SJSA1 (cell line): ENCODE data around the gene SETD3. TPM values are rescaled to one million over a fixed set of nuclear protein-coding genes. Genes with fewer than 3 reads are reported as not detected.

ENCODE experiments used
- DNase-seq, 2 experiments: peaks; one replicate each; pipeline ENCODE4 v3.0.0-alpha.2; 2015 to 2020; ENCODE audit warnings: low spot score in 2 of 2, low read depth in 1 of 2
- H3K27ac ChIP-seq: fragments of 250-450 bp; sonication (Bioruptor Pico); 2 replicates; pipeline ENCODE4 v1.5.1; 2020; ENCODE audit warnings: mild to moderate bottlenecking, moderate library complexity
- H3K27me3 ChIP-seq: fragments of 250-450 bp; sonication (Bioruptor Pico); replicated peaks from 2 replicates; pipeline ENCODE4 v1.5.1; 2020; ENCODE audit warnings: mild to moderate bottlenecking, moderate library complexity
- H3K36me3 ChIP-seq: fragments of 250-450 bp; sonication (Bioruptor Pico); 2 replicates; pipeline ENCODE4 v1.5.1; 2020; ENCODE audit warnings: mild to moderate bottlenecking
- H3K4me1 ChIP-seq: fragments of 250-450 bp; sonication (Bioruptor Pico); replicated peaks from 2 replicates; pipeline ENCODE4 v1.6.1; 2021; ENCODE audit warnings: mild to moderate bottlenecking
- H3K4me3 ChIP-seq: fragments of 250-450 bp; sonication (Bioruptor Pico); 2 replicates; pipeline ENCODE4 v1.5.1; 2020; ENCODE audit warnings: mild to moderate bottlenecking
- H3K9me3 ChIP-seq: fragments of 250-450 bp; sonication (Bioruptor Pico); replicated peaks from 2 replicates; pipeline ENCODE4 v1.5.1; 2020; ENCODE audit warnings: mild to moderate bottlenecking
- total RNA-seq: library from RNA; depleted of rRNA; stranded (reverse); fragments of >200 nt; shearing (Covaris generic); gene quantifications from 2 replicates; pipeline ENCODE4 v1.2.3, GENCODE V29; 2014

The SETD3 gene
- total RNA-seq, 1 experiment from 2014 or later = 71.0 TPM

DNA sequence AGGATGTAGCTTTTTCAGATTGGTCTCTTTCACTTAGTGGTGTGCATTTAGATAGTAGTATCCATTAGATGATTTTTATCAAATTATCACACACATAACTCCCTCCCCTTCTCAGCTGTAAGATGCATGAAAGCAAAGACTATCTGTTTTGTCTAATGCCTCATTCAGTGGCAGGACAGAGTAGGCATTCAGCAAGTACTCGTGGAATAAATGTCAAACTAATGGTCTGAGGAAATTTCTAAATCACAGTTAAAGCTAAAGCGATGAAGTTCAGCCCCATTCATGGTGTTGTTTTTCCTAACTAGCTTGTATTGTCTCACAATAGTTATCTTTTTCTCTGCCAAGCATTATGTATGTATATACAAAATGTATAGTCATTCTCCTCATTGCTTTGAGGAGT, 16.7 kb upstream of the SETD3 start:
- Histone ChIP-seq H3K4me1 (no peaks in the 10 kb centered on the region), H3K9me3 (no peaks in the 10 kb centered on the region), H3K27me3 (no peaks in the 10 kb centered on the region), H3K36me3 (peaks cover 81% of the 10 kb centered on the region), H3K27ac (no peak overlapping the region), H3K4me3 (no peak overlapping the region)
- no peak for DNase-seq

DNA sequence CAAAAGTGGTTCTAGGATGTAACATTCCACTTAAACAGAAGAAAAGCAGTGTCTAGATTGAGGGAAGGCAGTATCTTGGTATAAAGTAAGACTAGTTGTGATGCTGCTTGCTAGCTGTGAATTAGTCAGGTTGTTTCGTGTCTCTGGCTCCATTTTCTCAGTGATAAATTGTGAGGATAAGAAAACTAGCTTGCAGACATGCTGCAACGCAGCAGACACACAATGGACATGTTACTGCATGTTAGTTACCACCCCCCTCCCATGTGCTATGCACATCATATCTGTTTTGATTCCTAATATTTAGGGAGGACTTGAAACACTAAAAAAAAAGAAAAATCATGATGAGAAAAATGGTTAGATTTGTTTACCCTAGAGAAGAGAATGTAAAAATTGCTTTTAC, 3.4 kb upstream of the SETD3 start:
- no peak overlapping the region for H3K27ac ChIP-seq
- H3K4me3 ChIP-seq = no peak overlapping the region
- H3K36me3 ChIP-seq = peaks cover 11% of the 10 kb centered on the region
- H3K27me3 ChIP-seq = no peaks in the 10 kb centered on the region
- DNase-seq = no peak
- H3K4me1 ChIP-seq = peaks cover 9% of the 10 kb centered on the region
- 0 out of 2 replicates have a peak, but pooled peaks cover 2% of the 10 kb centered on the region for H3K9me3 ChIP-seq

DNA sequence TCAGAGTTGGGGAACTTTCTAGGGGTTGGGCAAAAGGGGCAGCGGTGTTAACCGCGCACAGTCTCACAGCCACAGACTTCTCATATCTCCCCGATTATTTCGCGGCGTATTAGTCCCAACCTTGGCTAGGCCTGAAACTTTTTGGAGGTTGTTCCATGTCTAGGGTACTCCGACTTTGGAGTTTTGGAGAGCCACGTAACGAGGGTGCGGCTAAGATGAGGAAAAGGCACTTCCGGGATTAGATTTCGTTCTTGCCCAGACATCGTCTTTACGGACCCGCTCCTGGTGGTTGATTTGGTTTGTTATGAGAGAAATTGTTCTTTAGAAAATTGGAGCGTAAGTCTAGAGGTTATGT, 1.1 kb upstream of the SETD3 start:
- H3K9me3 ChIP-seq = 0 out of 2 replicates have a peak, but pooled peaks cover 2% of the 10 kb centered on the region
- H3K27me3 ChIP-seq = no peaks in the 10 kb centered on the region
- peak in 1 of 2 experiments; percentile 30 for DNase-seq
- peak overlapping the region; percentile 98 for H3K4me3 ChIP-seq
- H3K36me3 ChIP-seq = peaks cover 11% of the 10 kb centered on the region
- peaks cover 12% of the 10 kb centered on the region for H3K4me1 ChIP-seq
- peak overlapping the region; percentile 78 for H3K27ac ChIP-seq

DNA sequence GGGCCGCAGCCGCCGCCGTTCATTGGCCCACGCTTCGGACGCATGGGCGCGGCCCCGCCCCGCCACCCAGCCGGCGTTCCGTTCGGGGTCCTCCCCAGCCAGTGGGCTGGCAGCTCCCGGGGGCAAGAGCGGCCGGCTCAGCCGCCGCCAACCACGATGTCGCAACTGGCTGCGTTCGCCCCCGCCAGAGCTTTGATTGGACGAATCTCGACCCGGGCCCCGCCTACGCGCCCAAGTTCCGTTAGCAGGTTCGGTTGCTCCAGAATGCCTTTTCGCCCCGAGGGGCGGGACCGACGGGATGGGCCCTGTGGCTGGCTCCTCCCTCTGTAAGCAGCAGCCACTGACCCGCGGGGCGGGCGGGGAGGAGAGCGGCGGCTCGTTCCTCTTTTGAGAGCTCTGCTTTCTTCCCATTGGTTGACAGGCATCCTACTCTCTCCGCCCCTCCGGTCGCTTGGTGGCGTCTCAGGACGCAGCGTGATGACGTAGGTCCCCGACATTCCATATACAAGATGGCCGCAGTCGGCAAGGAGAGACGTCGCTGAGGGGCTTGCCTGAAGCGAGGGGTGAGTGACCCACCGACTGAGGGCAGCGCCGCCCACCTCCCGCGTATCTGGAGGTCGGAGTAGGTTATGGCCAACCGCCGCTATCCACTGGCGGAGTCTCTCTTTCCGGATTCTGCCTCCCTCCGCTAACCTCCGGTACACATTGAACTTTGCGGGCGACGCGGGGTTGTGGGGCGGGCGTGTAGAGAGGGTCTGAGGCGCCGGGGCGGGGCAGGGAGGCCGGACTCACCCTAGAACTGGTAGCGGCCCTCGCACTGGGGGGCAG, 472 bp upstream of the SETD3 start, which contains the start of gene CCNK:
TSS of gene CCNK (plus strand) at position 493 of the 828 bp plus-strand sequence. CDS start 11,269 bp downstream, outside the sequence.
- Histone ChIP-seq H3K4me3 (peak within 1 kb of the TSS; percentile 98), H3K36me3 (peaks cover 11% of the 10 kb centered on the region), H3K4me1 (peaks cover 12% of the 10 kb centered on the region), H3K9me3 (0 out of 2 replicates have a peak, but pooled peaks cover 2% of the 10 kb centered on the region), H3K27me3 (no peaks in the 10 kb centered on the region), H3K27ac (peak within 1 kb of the TSS; percentile 78)
- peak; percentile 99 to 100 for DNase-seq

DNA sequence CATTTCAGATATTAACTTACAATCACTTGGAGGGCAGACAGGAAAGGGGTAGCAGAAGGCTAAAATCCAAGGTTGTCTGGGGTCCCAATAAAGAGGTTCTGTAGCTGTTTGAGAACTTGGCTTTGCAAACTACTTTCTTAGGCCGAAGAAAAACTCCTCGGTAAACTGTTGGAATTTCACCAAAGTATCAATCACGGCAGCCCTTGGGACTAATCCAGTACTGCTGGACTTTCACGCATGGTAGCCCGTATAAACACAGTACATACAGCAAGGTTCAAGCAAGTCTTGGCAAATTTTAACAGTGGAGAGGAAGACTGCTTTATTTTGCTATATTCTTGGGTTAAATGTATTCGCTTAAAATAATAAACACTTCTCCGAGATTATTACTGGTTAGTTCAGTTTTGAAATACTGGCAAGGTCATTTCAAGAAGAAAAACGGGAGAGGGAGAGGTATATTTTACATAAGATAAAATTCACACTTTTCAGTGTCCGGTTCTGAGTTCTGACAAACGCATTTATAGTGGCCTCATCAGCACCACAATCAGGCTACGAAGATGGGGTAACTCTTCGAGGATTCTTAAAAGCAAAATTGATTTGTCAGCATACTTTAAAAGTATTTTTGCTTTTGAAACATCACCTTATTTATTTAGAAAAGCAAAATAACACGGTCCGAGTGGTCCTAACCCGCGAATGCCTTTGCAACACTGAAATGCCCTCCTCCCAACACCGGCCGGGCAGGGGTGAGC, 1.3 kb downstream of the SETD3 start:
- Histone ChIP-seq H3K9me3 (0 out of 2 replicates have a peak, but pooled peaks cover 2% of the 10 kb centered on the region), H3K27ac (0 out of 2 replicates have a peak overlapping the region, but pooled peaks have one; percentile 24), H3K27me3 (no peaks in the 10 kb centered on the region), H3K36me3 (peaks cover 11% of the 10 kb centered on the region), H3K4me3 (peak overlapping the region; percentile 98), H3K4me1 (peaks cover 12% of the 10 kb centered on the region)
- no peak for DNase-seq

DNA sequence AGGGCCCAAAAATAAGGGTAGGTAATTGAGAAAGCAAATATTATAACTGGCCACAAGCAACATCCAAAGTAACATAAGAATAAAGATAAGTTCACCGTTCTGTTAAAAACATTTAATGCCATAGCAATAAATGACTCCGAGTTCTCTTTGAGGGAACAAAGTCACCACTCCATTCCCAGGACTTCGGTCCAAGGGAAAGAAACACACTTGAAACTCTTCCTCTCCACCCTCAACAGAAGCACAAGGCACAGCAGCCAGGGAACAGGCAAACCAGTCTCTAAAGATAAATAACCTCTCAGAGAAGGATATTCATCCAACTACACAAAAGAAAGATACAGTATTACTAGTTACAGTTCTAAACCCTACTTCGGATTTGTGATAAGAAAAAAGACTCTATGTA, 2.5 kb downstream of the SETD3 start:
- Histone ChIP-seq H3K36me3 (peaks cover 11% of the 10 kb centered on the region), H3K4me1 (peaks cover 17% of the 10 kb centered on the region), H3K27ac (no peak overlapping the region), H3K4me3 (no peak overlapping the region), H3K9me3 (0 out of 2 replicates have a peak, but pooled peaks cover 2% of the 10 kb centered on the region), H3K27me3 (no peaks in the 10 kb centered on the region)
- no peak for DNase-seq

GRCh38 chr14:99476864-99477263, 3.8 kb downstream of the SETD3 start:
- H3K27ac ChIP-seq = no peak overlapping the region
- H3K4me1 ChIP-seq = peaks cover 16% of the 10 kb centered on the region
- peaks cover 11% of the 10 kb centered on the region for H3K36me3 ChIP-seq
- no peaks in the 10 kb centered on the region for H3K27me3 ChIP-seq
- H3K9me3 ChIP-seq = 0 out of 2 replicates have a peak, but pooled peaks cover 2% of the 10 kb centered on the region
- DNase-seq = no peak
- no peak overlapping the region for H3K4me3 ChIP-seq

DNA sequence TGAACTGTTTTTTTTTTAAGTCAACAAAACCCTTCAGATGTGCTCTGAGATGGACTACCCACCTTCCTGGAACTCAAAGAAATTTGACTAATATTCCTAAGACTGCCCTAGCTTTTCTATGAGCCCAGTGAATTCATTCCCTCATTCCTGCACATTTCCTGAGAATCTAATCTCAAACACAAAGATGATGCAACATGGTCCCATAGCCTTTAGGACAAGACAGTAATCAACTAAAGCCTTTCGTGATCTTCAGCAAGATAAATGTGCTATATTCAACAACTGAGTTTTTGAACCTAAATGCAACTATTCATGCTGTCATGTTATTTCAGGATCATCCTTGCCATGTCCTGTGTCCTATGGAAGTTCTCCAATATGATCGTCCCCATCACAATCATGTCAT, 5.0 kb downstream of the SETD3 start:
- no peaks in the 10 kb centered on the region for H3K27me3 ChIP-seq
- peaks cover 16% of the 10 kb centered on the region for H3K4me1 ChIP-seq
- DNase-seq = no peak
- no peak overlapping the region for H3K4me3 ChIP-seq
- peaks cover 7% of the 10 kb centered on the region for H3K36me3 ChIP-seq
- H3K27ac ChIP-seq = no peak overlapping the region
- 0 out of 2 replicates have a peak, but pooled peaks cover 2% of the 10 kb centered on the region for H3K9me3 ChIP-seq

- no peaks in the 10 kb centered on the region for H3K27me3 ChIP-seq
- H3K4me3 ChIP-seq = no peak overlapping the region
- no peaks in the 10 kb centered on the region for H3K9me3 ChIP-seq
- no peak overlapping the region for H3K27ac ChIP-seq
- peaks cover 3% of the 10 kb centered on the region for H3K36me3 ChIP-seq
- DNase-seq = no peak
- H3K4me1 ChIP-seq = peaks cover 16% of the 10 kb centered on the region
These were observed 5.5 kb downstream of the SETD3 start for GRCh38 chr14:99475179-99475578.

DNA sequence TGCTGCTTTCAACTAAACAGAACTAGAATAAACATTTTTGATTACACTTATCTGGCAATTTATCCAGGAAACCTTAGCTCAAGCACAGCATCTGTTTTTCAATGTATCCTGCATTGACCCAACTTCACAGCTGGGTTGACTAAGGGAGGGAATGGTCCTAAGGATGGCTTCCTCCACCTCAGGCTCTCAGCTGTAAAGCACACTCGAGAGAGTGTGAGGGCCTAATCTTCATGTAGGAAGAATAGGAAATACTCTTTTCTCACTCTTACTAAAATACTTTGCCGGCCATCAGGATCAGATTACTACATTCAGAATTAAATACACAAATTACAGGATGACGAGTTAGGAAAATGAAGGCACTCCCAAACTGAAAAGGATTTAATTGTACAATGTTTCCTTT, 7.2 kb downstream of the SETD3 start:
- H3K27me3 ChIP-seq = no peaks in the 10 kb centered on the region
- no peak for DNase-seq
- H3K36me3 ChIP-seq = no peaks in the 10 kb centered on the region
- H3K27ac ChIP-seq = no peak overlapping the region
- H3K4me3 ChIP-seq = no peak overlapping the region
- H3K4me1 ChIP-seq = peaks cover 9% of the 10 kb centered on the region
- H3K9me3 ChIP-seq = no peaks in the 10 kb centered on the region

- no peak for DNase-seq
- Histone ChIP-seq H3K36me3 (no peaks in the 10 kb centered on the region), H3K27ac (no peak overlapping the region), H3K27me3 (no peaks in the 10 kb centered on the region), H3K4me1 (peaks cover 9% of the 10 kb centered on the region), H3K4me3 (no peak overlapping the region), H3K9me3 (no peaks in the 10 kb centered on the region)
These were observed 7.7 kb downstream of the SETD3 start for GRCh38 chr14:99472937-99473336.

DNA sequence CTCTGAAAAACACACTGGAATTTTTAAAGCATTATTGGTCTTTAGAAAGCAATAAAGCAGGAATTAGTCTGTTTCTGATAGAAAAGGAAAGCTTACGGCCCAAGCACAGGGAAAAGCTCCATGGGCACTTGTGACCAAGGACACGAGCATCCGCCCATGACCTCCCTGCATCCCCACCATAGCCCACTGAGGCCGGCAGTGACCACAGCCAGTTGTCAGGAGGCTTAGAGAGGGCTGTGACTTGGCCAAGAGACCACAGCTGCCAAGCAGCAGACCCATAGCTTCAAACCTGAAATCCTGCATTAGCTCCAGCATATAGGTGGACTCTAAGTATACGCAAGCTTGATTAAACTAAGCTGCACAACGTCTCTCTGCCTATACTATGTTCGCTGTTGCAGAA, 8.9 kb downstream of the SETD3 start:
- H3K9me3 ChIP-seq = no peaks in the 10 kb centered on the region
- no peak overlapping the region for H3K27ac ChIP-seq
- H3K4me3 ChIP-seq = no peak overlapping the region
- H3K27me3 ChIP-seq = no peaks in the 10 kb centered on the region
- peaks cover 9% of the 10 kb centered on the region for H3K4me1 ChIP-seq
- DNase-seq = no peak
- no peaks in the 10 kb centered on the region for H3K36me3 ChIP-seq

DNA sequence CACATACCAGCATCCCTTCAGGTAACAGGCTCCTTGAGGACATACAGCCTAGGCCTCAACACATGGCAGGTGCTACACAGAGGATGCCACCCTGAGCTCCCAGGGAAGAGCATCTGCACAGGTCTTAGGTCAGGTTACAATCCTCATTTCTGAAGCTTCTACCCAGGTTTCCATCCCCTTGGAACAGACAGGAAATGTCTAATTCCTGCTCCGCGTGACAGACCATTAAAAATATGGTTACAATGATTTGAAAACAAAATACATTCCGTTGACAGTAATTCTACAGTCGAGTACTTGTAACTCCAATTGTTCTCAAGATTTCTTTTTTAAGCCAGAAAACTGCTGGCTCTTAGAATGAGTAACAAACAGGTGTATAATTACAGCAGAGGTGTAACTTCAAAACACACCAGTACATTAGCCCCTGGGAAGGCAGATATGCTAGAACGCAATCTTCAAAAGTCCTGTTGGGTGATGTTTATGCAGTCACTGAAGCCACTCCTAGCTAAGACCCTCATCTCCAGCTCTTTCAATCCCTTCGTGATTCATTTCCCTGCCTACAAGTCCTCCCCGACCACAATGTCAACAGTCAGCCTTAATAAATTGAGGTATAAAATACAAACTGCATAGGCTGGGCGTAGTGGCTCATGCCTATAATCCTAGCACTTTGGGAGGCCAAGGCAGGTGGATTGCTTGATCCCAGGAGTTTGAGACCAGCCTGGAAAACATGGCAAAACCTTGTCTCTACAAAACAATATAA, 11.6 kb downstream of the SETD3 start:
- no peaks in the 10 kb centered on the region for H3K27me3 ChIP-seq
- H3K9me3 ChIP-seq = no peaks in the 10 kb centered on the region
- H3K4me3 ChIP-seq = no peak overlapping the region
- DNase-seq = no peak
- H3K4me1 ChIP-seq = peaks cover 9% of the 10 kb centered on the region
- H3K27ac ChIP-seq = no peak overlapping the region
- H3K36me3 ChIP-seq = peaks cover 7% of the 10 kb centered on the region
